Spleen (tissue), 7 donors: ENCODE data around the gene ADD2.

Source experiments
- CTCF ChIP-seq, 11 experiments: fragments of 200-600 bp in 7 of 11; fragments of 450-650 bp in 4 of 11; sonication (generic) in 4 of 11; IDR thresholded peaks in 8 of 11; conservative IDR thresholded peaks in 3 of 11; 1 replicate in 7 of 11; 2 replicates in 4 of 11; pipeline versions ENCODE4 v1.4.0 to v1.8.0; 2016 to 2021; ENCODE audit warnings: antibody characterized with exemption in 11 of 11, inconsistent platforms in 4 of 11, mild to moderate bottlenecking in 1 of 11
- POLR2A ChIP-seq, 3 donors: fragments of 450-650 bp; IDR thresholded peaks; one replicate each; pipeline ENCODE4 v1.5.1; 2017; ENCODE audit warnings: antibody characterized with exemption in 3 of 3, mild to moderate bottlenecking in 1 of 3
- donor health status: DM: no; HTN: no; CAD: no; lungs with moderate emphysema.
- donor health status: DM: no; HTN: no; CAD: no.
- donor health status: DM: no; HTN: no; CAD: no.

- no peak for TF ChIP-seq CTCF (IDR thresholded peaks at IDR 0.05 in 8 of 11, conservative IDR thresholded peaks at IDR 0.05 in 3 of 11)
- no peak for TF ChIP-seq POLR2A (IDR thresholded peaks at IDR 0.05)
Measured at GRCh38 chr2:70747284-70747683, 20.7 kb downstream of the ADD2 start.
